Endothelial cell of umbilical vein (primary cell): ENCODE data around the gene UBXN6. TPM values are rescaled to one million over a fixed set of nuclear protein-coding genes. Genes with fewer than 3 reads are reported as not detected.

ENCODE experiments used
- BruUV-seq: library from RNA; stranded (reverse); fragments of 400-500 nt; replicated peaks from 2 replicates; lab custom pipeline; 2021; lab: Mats Ljungman, UMichigan
- CTCF ChIA-PET: fragments of 300-600, 350-600 bp; sonication (Branson Sonifier 250); formaldehyde crosslinking; loops from one replicate; lab custom pipeline; 2021; ENCODE audit warnings: antibody characterized with exemption, inconsistent platforms; lab: Charles Lee
- POLR2A ChIA-PET: fragments of 300-600, 350-600 bp; sonication (Branson Sonifier 250); formaldehyde crosslinking; loops from one replicate; lab custom pipeline; 2021; ENCODE audit warnings: antibody characterized with exemption, inconsistent platforms; lab: Charles Lee
- DNase-seq: peaks from one replicate; pipeline ENCODE4 v3.0.0-alpha.2; 2011; ENCODE audit warnings: low read depth, low spot score
- FAIRE-seq: peaks from 2 replicates; lab custom pipeline; 2011; peaks lifted over from hg19 to GRCh38; lab: Jason Lieb, UNC
- H2AFZ ChIP-seq: 2 replicates; pipeline ENCODE4 v1.6.0; 2012; ENCODE audit warnings: low read depth, low read length, control low read depth, inconsistent platforms
- H3K27ac ChIP-seq: 2 replicates; pipeline ENCODE4 v1.5.1; 2011; ENCODE audit warnings: low read depth, mild to moderate bottlenecking, control low read depth, low read length, moderate library complexity; ENCODE audit not compliant: insufficient read depth
- H3K27me3 ChIP-seq, 2 experiments: 2 replicates each; pipeline versions ENCODE4 v1.6.0 to v1.6.1; 2011; ENCODE audit warnings: low read length in 2 of 2, mixed read lengths in 1 of 2; ENCODE audit not compliant: control insufficient read depth in 2 of 2, insufficient read depth in 2 of 2
- H3K36me3 ChIP-seq, 2 experiments: 2 replicates in 1 of 2; 3 replicates in 1 of 2; pipeline ENCODE4 v1.5.1; 2011; ENCODE audit warnings: low read length in 2 of 2, mild to moderate bottlenecking in 1 of 2, moderate library complexity in 1 of 2; ENCODE audit not compliant: control insufficient read depth in 2 of 2, insufficient read depth in 2 of 2; ENCODE audit errors: extremely low read depth in 1 of 2
- H3K4me1 ChIP-seq: 3 replicates; pipeline ENCODE4 v1.5.1; 2011; ENCODE audit warnings: mild to moderate bottlenecking, low read length; ENCODE audit not compliant: control insufficient read depth, insufficient read depth; ENCODE audit errors: extremely low read depth
- H3K4me2 ChIP-seq: 2 replicates; pipeline ENCODE4 v1.6.1; 2011; ENCODE audit warnings: low read length, control low read depth, mixed read lengths; ENCODE audit not compliant: insufficient read depth
- H3K4me3 ChIP-seq, 3 experiments: fragments of 200-600 bp in 1 of 3; sonication (generic), shearing (Covaris generic) in 1 of 3; replicated peaks in 1 of 3; 2 replicates each; pipeline ENCODE4 v1.5.1; 2011 to 2016; ENCODE audit warnings: control low read depth in 3 of 3, low read length in 3 of 3, mild to moderate bottlenecking in 2 of 3, inconsistent platforms in 1 of 3, low read depth in 1 of 3, moderate library complexity in 1 of 3; ENCODE audit not compliant: insufficient read depth in 1 of 3
- H3K79me2 ChIP-seq: 2 replicates; pipeline ENCODE4 v1.6.0; 2012; ENCODE audit warnings: low read length, inconsistent platforms; ENCODE audit not compliant: control insufficient read depth, insufficient read depth
- H3K9ac ChIP-seq: replicated peaks from 2 replicates; pipeline ENCODE3; 2011; ENCODE audit warnings: low read length, control low read depth; ENCODE audit not compliant: insufficient read depth; ENCODE audit errors: extremely low read depth
- H3K9me1 ChIP-seq: replicated peaks from 3 replicates; pipeline ENCODE4 v1.6.0; 2011; ENCODE audit warnings: mild to moderate bottlenecking, low read length; ENCODE audit not compliant: control insufficient read depth, insufficient read depth; ENCODE audit errors: extremely low read depth
- H3K9me3 ChIP-seq: replicated peaks from 2 replicates; pipeline ENCODE4 v1.5.1; 2012; ENCODE audit warnings: low read length, inconsistent platforms; ENCODE audit not compliant: control insufficient read depth, insufficient read depth
- H4K20me1 ChIP-seq: replicated peaks from 2 replicates; pipeline ENCODE3; 2011; ENCODE audit warnings: mild to moderate bottlenecking, low read length; ENCODE audit not compliant: control insufficient read depth, insufficient read depth; ENCODE audit errors: extremely low read depth
- CTCF ChIP-seq, 2 donors: IDR thresholded peaks; 1 replicate in 1 of 2; 2 replicates in 1 of 2; pipeline ENCODE4 v1.5.1; 2011; ENCODE audit warnings: low read length in 2 of 2, mild to moderate bottlenecking in 2 of 2, moderate library complexity in 2 of 2, control low read depth in 1 of 2, inconsistent platforms in 1 of 2, low read depth in 1 of 2; ENCODE audit not compliant: insufficient read depth in 1 of 2; ENCODE audit errors: extremely low read depth in 1 of 2
- EZH2 ChIP-seq: IDR thresholded peaks from 2 replicates; pipeline ENCODE4 v1.6.1; 2012; ENCODE audit warnings: borderline replicate concordance, low read depth, mild to moderate bottlenecking, moderate library complexity, low read length, inconsistent platforms; ENCODE audit not compliant: severe bottlenecking
- FOS ChIP-seq: IDR thresholded peaks from 2 replicates; pipeline ENCODE4 v1.6.1; 2011; ENCODE audit warnings: mild to moderate bottlenecking, low read length, moderate library complexity, borderline replicate concordance; ENCODE audit not compliant: insufficient read depth
- GATA2 ChIP-seq: IDR thresholded peaks from 2 replicates; pipeline ENCODE4 v1.7.0; 2011; ENCODE audit warnings: low read depth, mild to moderate bottlenecking, moderate library complexity, mixed read lengths, low read length; ENCODE audit not compliant: insufficient read length, insufficient read depth
- JUN ChIP-seq: IDR thresholded peaks from 2 replicates; pipeline ENCODE4 v1.6.1; 2011; ENCODE audit warnings: borderline replicate concordance, low read depth; ENCODE audit not compliant: insufficient read length, insufficient read depth
- MYC ChIP-seq: IDR thresholded peaks from one replicate; pipeline ENCODE4 v1.6.1; 2011; ENCODE audit warnings: mild to moderate bottlenecking, low read depth, low read length
- POLR2A ChIP-seq: IDR thresholded peaks from 2 replicates; pipeline ENCODE4 v1.6.1; 2012; ENCODE audit warnings: low read depth, mild to moderate bottlenecking, control low read depth, low read length
- POLR2AphosphoS5 ChIP-seq: IDR thresholded peaks from 2 replicates; pipeline ENCODE4 v1.6.1; 2012; ENCODE audit warnings: low read depth, mild to moderate bottlenecking, control low read depth, low read length, moderate library complexity; ENCODE audit not compliant: insufficient read depth
- dilution Hi-C: fragments of 300-500 bp; cut with MboI; formaldehyde crosslinking; loops from one replicate; pipeline ENCODE4 v1.15.0; 2019; ENCODE audit warnings: low sequenced_read_pairs; ENCODE audit not compliant: extremely low pct_ligation_motif_present
- intact Hi-C: fragments of 100-400 bp; cut with micrococcal nuclease; formaldehyde crosslinking; loops from one replicate; pipeline ENCODE4 v1.10.0; 2022
- polyA plus RNA-seq, 4 experiments: library from polyadenylated mRNA; depleted of rRNA in 3 of 4; stranded (reverse) in 3 of 4; unstranded in 1 of 4; fragments of >200 nt; gene quantifications; 2 replicates each; pipeline versions ENCODE4 v1.2.1 to v1.2.3, GENCODE V29; 2011 to 2012; ENCODE audit warnings: missing spikeins in 1 of 4
- total RNA-seq: library from RNA; stranded (reverse); gene quantifications from 2 replicates; pipeline ENCODE4 v1.2.3, GENCODE V29; 2021
- TF ChIP-seq, protein P1 (sequence below): IDR thresholded peaks from 2 replicates; pipeline ENCODE4 v1.6.1; 2011; ENCODE audit not compliant: insufficient read depth, insufficient read length

Gene UBXN6
- total and polyA plus RNA-seq, 2 donors (not counting 3 experiments of a cell fraction or from before 2014, with no cell fraction given): 78.5 to 93.7 TPM

DNA sequence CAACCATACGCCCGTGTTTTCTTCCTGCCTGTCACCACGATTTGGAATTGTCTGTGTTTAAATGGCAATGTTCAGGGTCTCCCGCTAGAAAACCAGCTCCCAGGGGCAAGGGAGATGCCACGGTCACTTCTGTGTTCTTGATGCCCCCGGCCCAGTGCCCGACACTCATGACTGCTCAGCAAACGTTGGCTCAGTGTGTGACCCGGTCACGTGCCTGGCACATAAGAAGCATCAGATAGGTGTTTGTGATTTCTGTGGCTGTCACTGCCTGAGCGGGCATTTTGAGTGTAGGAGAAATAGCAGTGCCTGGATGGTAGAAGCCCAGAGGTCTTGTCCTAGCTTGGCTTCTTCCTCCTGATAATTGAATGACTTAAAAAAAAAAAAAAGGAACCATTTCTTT, 30.0 kb upstream of the UBXN6 start:
- TF ChIP-seq, protein P1, sequence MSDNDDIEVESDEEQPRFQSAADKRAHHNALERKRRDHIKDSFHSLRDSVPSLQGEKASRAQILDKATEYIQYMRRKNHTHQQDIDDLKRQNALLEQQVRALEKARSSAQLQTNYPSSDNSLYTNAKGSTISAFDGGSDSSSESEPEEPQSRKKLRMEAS: no peak
- TF ChIP-seq GATA2 (no peak), POLR2A (no peak), JUN (no peak), FOS (no peak), POLR2AphosphoS5 (no peak), CTCF (IDR thresholded peaks at IDR 0.05; ENCODE audit: extremely low read depth in 1 of 2, insufficient read depth in 1 of 2, low read depth in 1 of 2, low read length in 2 of 2) (no peak), MYC (no peak), EZH2 (no peak)
- no peaks in the 10 kb centered on the region for H3K9me1 ChIP-seq
- H3K4me1 ChIP-seq: no peaks in the 10 kb centered on the region
- H2AFZ ChIP-seq: no peak overlapping the region
- CTCF ChIA-PET: no interaction called here
- DNase-seq: no peak
- FAIRE-seq: no peak
- no peaks in the 10 kb centered on the region for H3K27me3 ChIP-seq
- no peak overlapping the region for H3K9ac ChIP-seq
- intact Hi-C loops: no loop called here
- dilution Hi-C loops: no loop called here
- H3K36me3 ChIP-seq: peaks cover 8 to 33% of the 10 kb centered on the region in 2 experiments
- no peaks in the 10 kb centered on the region for H3K79me2 ChIP-seq
- H4K20me1 ChIP-seq: no peaks in the 10 kb centered on the region
- BruUV-seq: no TSS peak
- no peak overlapping the region for H3K27ac ChIP-seq
- no peaks in the 10 kb centered on the region for H3K9me3 ChIP-seq
- no peak overlapping the region for H3K4me2 ChIP-seq
- POLR2A ChIA-PET: no interaction called here
- no peak overlapping the region for H3K4me3 ChIP-seq
